ENCODE measurements around the gene SUCO.

The SUCO gene

GRCh38 chr1:172515436-172515835 lies 17.5 kb upstream of the SUCO start:
- no peak for DNase-seq (ENCODE audit: low read depth in 2 of 2)

DNA sequence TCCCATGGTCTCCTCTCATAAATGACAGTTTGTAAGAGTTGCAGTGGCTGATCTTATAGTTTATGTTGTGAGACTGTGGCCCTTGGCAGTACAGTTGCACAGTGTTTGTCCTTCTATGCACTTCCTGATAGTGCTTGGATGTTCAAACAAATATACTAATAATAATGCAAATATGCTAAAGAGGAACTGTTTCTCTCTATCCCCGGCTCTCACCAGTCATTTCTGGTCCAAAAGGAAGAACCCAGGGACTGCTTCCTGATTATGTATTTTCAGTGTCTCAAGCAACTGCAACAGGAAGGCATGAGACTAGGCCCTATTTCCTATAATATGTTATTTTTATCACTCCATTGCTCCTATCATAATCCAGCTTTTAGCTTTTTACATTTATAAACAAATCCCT lies 17.0 kb upstream of the SUCO start:
- no peak for DNase-seq (ENCODE audit: low read depth in 2 of 2)

GRCh38 chr1:172517081-172517480 lies 15.9 kb upstream of the SUCO start:
- no peak for DNase-seq (ENCODE audit: low read depth in 2 of 2)

DNA sequence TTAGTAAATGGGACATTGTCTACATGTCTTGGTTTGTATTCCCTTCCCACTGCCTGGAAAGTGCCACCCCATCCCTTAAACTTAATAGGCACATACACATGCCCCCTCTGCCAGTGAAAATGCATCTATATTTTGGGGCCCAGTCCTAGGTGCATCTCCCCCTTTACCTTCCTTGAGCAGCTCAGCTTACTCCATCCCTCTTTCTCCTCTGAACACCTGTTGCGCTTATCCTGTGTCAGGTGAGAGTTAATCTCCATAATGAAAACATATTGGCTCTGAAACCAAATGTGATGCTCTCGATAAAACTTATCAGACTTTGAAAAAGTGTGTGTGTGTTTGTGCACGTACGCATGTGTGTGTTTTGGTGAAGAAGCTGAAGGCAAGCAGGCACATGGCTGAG lies 15.4 kb upstream of the SUCO start:
- DNase-seq (ENCODE audit: low read depth in 2 of 2), result no peak

DNA sequence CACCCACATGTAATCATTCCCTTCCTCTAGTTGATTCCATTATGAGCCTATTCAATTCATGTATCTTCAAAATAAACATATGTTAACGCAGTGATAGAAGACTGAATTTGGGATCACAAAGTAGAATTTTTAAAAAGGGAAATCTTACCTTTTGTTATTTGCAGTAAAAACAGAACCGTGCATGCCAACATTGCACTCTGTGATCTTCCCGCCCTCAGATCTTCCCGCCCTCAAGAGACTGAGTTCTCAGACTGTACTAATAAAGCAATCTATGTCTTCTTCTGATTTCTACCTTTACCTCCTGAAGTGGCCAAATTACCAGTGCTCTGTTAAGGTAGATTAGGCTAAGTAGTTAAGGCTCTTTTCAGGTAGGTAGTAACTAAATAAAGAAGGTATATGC lies 3.6 kb upstream of the SUCO start:
- no peak for DNase-seq (ENCODE audit: low read depth in 2 of 2)

- DNase-seq (ENCODE audit: low read depth in 2 of 2), result no peak
These were observed 3.0 kb upstream of the SUCO start for GRCh38 chr1:172530000-172530399.

- no peak for DNase-seq (ENCODE audit: low read depth in 2 of 2)
These were observed 1.4 kb upstream of the SUCO start for GRCh38 chr1:172531412-172532182.

- DNase-seq (ENCODE audit: low read depth in 2 of 2), result peak; percentile 60 to 70
These were observed 709 bp upstream of the SUCO start for GRCh38 chr1:172532183-172532699.

DNA sequence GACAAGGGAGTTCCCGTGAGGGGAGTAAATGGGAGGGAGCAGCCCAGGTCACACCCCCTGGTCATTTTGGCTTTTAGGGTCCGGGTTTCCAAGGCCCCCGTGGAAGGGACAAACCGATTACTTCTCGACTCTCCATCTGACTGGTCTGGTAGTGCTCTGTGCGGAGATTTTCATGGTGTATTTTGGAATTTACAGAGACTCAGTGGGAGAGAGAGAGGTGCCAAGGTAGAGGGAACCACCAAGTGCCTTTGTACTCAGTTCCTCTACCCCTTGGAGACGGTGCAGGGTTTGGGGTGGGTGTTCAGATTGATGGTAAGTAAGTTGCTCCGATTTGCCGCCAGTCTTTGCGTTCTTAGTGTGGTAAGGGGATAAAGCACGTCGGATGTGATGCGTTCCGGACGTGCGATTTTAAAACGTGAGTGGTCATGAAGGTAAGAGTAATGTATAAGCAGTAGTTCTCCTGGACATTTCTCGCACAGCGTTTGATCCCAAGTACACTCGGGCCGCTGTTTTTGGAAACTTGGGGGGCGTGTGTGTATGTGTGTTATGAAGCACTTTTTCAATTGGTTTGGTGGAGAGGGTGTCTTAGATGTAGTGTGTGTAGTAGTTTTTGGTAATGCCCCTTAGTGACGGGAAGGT lies 682 bp downstream of the SUCO start:
- peak in 1 of 2 donors; percentile 4 for DNase-seq (ENCODE audit: low read depth in 2 of 2)

GRCh38 chr1:172536256-172536655 lies 3.3 kb downstream of the SUCO start:
- DNase-seq (ENCODE audit: low read depth in 2 of 2), result no peak

DNA sequence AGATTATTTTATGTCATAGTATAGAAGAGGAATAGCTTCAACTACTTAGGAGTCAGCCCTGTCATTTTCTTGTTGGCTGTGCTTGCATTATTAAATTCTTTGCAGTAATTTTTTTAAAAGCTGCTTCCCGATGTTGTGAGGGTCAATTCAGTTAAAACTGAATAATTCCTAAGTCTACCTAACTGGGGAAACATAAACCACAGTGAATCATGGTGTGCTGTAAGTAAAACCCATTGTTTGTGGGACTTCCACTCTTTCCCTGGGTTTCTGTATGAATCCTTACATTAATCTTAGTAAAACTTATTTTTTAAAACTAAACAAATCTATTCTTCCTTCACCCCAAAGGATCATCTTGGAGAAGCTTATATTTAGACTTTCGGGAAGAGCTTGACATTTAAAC lies 4.4 kb downstream of the SUCO start:
- DNase-seq (ENCODE audit: low read depth in 2 of 2), result no peak

GRCh38 chr1:172537827-172538391 lies 5.0 kb downstream of the SUCO start:
- no peak for DNase-seq (ENCODE audit: low read depth in 2 of 2)

GRCh38 chr1:172540635-172541034 lies 7.7 kb downstream of the SUCO start:
- no peak for DNase-seq (ENCODE audit: low read depth in 2 of 2)

- DNase-seq (ENCODE audit: low read depth in 2 of 2), result no peak
These were observed 11.6 kb downstream of the SUCO start for GRCh38 chr1:172544481-172545104.

DNA sequence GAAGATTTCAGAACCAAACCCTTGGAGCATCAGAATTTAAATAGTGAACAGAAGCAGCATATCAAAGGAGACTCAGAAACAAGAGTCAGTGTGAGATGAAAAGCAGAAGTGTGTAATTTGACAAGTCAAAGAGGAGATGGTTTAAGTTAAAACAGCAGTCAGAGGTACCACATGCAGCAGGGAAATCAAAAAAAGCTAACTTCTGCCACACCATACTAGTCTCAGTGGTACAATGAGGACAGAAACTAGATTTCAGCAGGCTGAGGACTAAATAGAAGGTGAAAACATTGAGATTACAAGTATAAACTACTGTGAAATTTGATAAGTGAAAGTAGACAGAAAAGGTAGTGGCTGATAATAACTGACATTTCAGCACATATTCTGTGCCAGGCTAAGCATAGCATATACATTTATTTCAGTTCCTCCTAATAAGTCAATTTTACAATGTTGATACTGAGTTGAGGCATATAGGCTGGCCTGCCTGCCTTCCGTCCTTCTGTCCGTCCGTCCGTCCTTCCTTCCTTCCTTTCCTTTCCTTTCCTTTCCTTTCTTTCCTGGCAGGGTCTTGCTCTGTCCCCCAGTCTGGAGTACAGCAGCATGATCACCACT lies 12.6 kb downstream of the SUCO start:
- DNase-seq (ENCODE audit: low read depth in 2 of 2), result no peak

- no peak for DNase-seq (ENCODE audit: low read depth in 2 of 2)
These were observed 14.1 kb downstream of the SUCO start for GRCh38 chr1:172547071-172547470.

DNA sequence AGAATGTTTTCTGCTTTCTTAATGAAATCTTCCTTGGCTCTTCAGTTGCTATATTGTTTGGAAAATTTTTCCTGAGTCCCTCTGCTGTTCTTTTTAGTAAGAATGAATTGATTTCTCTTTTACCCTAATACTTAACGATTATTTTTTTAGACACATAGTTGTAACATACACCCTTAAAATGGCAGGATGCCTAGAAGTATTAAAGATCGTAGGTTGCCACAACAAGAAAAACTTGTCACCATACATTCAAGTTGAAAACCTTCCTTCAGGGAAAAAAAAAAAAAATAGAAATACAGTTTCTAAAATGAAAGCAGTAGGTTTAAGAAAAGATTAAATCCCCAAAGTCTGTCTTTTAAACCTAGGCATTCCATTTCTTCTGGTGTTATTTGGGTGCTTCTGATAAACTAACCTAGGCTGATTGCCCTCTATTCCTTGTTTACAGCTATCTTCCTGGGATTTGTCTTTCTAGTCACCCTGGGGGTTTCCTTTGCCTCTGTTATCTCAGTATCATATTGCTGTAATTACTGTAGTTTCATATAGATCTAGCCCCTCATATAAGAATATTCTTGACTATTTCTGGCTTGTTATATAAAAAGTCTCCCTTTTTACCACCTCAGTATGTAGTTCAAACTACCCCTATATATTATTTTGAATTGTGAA lies 16.8 kb downstream of the SUCO start:
- no peak for DNase-seq (ENCODE audit: low read depth in 2 of 2)

DNA sequence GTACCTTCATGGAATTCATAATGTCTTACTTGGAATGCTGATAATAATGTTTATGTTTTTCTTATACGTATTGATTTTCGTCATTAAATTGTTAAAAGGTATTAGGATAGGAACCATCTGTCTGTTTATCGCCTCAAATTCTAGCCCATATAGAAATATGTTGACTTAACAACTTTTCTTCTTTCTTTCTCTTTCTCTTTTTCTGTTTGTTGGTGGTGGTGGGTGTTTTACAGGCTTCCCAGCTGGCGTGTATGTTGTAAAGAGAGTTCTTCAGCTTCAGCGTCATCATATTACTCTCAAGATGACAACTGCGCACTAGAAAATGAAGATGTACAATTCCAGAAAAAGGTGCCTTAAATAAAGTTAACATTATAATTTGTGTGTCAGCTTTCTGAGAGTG lies 18.3 kb downstream of the SUCO start:
- DNase-seq (ENCODE audit: low read depth in 2 of 2), result no peak

DNA sequence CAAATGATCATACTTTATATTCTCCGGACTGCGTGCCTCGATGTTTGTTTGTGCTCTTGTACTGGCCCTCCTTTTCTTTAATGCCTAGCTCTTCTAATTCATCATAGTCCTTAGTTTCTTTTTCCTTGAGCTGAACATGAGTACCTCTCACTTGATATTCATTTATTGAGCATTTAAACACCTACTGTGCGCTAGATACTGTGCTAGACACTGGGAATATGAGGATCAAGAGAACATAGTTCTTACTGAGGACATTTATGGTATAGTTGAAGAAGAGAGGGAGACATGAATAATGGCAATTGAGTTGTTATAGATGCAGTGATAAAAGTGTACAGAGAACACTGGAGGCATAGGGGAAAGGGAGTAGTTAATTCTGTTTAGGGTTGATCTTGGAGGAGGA lies 22.0 kb downstream of the SUCO start:
- no peak for DNase-seq (ENCODE audit: low read depth in 2 of 2)

DNA sequence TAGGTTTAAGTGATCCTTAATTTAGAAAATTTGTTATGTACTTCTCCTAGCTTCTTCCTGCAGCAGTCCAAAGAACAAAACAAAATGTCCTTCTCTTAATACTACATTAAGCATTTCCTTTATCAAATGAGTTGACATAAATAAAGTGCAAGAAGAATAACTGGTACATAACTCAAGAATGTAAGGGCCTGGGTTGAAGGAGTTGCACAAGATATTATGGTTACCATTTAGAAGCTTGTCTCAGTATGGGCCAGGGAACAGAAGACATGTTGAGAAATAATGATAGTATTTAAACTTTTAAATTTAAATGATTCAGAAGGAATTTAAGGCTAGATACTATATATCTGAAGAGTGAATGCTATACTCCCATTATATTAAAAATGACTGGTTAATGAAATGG lies 23.5 kb downstream of the SUCO start:
- DNase-seq (ENCODE audit: low read depth in 2 of 2), result no peak

DNA sequence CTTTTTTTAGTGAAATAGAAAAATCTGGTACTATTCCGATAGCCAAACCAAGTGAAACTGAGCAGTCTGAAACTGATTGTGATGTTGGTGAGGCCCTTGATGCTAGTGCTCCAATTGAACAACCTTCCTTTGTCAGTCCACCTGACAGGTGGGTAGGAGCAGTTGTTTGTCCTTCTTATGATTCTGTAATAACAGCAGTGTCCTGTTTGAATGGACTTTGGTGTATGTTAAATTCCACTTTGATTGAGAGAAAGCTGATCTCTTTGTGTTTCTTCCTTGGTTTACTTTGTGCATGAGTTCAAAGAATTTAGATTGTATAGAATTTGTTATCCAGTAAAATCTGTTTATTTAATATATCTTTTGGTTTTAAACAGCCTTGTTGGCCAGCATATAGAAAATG lies 24.3 kb downstream of the SUCO start:
- no peak for DNase-seq (ENCODE audit: low read depth in 2 of 2)

All from stimulated activated CD4-positive, alpha-beta T cell treated with anti-CD3 and anti-CD28 coated beads, Interleukin-1b, Interleukin-23, amount 100 ng/mL, for 1 hour (primary cell).